AG09319 (cell line): Measurements from ENCODE around the gene ANAPC16.
A peak's percentile ranks its signal among the peaks of the same experiment; 100 is the strongest.

ENCODE experiments used
- DNase-seq: peaks from one replicate; pipeline ENCODE4 v3.0.0-alpha.2; 2010; ENCODE audit warnings: low read depth; ENCODE audit errors: extremely low read depth
- TF ChIP-seq, protein P1 (sequence below): IDR thresholded peaks from 2 replicates; pipeline ENCODE4 v1.5.1; 2011; ENCODE audit warnings: low read depth, mild to moderate bottlenecking, inconsistent platforms, low read length, moderate library complexity

The ANAPC16 gene

DNA sequence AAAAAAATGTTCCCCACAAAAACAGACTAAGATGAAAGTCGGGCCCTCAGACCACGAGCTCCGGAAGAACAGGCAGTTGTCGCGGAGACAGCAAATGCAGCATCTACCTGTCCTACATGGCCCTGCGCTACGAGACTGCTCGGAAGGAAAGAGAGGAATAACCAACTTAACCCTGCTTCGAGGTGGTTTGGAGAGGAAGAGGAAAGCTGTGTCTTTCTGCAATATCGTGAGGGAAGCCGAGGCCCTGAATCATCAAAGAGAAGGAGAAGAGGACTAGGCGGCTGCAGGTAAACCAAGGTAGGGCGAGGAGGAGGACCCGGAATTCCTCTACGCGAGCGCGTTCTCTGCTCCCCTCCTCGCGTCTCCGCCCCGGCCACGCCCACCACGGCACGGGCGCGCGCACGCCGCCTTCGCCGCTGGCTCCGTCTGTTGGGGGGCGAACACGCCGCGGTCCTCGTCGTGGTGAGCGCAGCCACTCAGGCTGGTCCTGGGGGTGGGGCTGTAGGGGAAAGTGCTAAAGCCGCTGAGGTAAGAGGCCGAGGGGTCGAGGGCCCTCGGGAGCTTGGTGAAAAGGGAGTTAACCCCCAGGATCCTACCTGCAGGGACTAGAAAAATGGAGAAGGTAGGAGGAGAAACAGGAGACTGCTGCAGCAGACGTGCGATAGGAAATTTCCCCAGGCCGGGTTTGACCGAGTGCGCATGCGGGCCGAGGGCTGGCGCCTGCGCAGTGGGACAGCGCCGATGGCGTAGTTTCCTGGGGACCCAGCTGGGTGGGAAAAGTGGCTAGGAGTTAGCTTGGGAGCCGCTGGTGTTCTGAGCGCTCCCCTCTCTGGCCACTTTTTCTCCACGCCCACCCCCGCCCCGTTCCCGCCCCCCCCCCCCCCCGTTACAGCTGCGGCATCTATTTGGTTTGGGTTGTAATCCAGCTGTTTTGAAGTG lies at the start of gene ANAPC16, which contains the start of gene ASCC1:
TSS of gene ANAPC16 (plus strand) at position 402 of the 939 bp plus-strand sequence. CDS start 7,903 bp downstream, outside the sequence.
TSS of gene ASCC1 (minus strand) at position 666 of the 939 bp plus-strand sequence. CDS start 2,978 bp downstream, outside the sequence.
- TF ChIP-seq, protein P1, sequence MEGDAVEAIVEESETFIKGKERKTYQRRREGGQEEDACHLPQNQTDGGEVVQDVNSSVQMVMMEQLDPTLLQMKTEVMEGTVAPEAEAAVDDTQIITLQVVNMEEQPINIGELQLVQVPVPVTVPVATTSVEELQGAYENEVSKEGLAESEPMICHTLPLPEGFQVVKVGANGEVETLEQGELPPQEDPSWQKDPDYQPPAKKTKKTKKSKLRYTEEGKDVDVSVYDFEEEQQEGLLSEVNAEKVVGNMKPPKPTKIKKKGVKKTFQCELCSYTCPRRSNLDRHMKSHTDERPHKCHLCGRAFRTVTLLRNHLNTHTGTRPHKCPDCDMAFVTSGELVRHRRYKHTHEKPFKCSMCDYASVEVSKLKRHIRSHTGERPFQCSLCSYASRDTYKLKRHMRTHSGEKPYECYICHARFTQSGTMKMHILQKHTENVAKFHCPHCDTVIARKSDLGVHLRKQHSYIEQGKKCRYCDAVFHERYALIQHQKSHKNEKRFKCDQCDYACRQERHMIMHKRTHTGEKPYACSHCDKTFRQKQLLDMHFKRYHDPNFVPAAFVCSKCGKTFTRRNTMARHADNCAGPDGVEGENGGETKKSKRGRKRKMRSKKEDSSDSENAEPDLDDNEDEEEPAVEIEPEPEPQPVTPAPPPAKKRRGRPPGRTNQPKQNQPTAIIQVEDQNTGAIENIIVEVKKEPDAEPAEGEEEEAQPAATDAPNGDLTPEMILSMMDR: no peak
- peak; percentile 76 for DNase-seq

DNA sequence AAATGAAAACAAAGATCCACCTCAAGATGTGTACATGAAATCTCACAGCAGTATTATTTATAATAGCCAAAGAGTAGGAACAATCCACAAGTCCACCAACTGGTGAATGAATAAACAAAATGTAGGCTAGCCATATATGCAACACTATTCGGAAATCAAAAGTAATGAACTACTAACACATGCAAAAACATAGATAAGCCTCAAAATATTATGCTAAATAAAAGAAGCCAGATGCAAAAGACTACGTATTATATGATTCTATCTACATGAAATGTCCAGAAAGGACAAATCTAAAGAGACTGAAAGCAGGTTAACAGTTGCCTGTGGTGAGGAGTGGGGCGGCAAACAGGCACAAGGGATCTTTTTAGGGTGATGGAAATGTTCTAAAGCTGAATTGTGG lies 48.7 kb upstream of the ANAPC16 start:
- TF ChIP-seq, protein P1: no peak
- DNase-seq: no peak

GRCh38 chr10:72170263-72170662 lies 45.5 kb upstream of the ANAPC16 start:
- TF ChIP-seq, protein P1: no peak
- DNase-seq: no peak

DNA sequence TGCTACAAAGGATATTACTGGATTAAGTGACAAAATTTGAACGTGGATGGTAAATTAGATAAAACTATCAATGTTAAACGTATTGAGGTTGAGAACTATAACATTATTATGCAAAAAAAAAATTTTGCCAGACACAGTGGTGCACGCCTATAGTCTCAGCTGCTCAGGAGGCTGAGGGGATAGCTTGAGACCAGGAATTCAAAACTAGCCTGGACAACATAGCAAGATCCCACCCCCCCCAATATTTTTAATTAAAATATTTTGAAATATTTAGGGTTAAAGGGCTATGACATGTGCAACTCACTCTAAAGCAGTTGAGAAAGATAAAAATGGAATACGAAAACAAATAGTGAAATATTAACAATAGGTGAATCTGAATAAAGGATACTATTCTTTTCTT lies 45.1 kb upstream of the ANAPC16 start:
- TF ChIP-seq, protein P1: no peak
- DNase-seq: no peak

DNA sequence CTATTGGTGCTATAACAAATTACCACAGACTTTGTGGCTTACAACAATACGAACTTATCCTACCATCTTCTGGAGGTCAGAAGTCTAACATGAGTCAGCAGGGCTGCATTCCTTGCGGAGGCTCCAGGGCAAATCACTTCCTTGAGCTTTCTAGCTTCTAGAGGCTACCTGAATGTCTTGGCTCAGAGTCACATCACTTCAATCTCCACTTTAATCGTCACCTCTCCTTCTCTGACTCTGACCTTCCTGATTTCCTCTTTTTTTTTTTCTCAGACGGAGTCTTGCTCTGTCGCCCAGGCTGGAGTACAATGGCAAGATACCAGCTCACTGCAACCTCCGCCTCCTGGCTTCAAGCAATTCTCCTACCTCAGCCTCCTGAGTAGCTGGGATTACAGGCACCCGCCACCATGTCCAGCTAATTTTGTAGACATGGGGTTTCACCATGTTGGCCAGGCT lies 44.6 kb upstream of the ANAPC16 start:
- DNase-seq: no peak
- TF ChIP-seq, protein P1: no peak

GRCh38 chr10:72173262-72173618 lies 42.6 kb upstream of the ANAPC16 start:
- TF ChIP-seq, protein P1: no peak
- no peak for DNase-seq

- TF ChIP-seq, protein P1: no peak
- DNase-seq: no peak
These were observed 42.1 kb upstream of the ANAPC16 start for GRCh38 chr10:72173619-72174296.
